Left colon (tissue), 2 donors: ENCODE measurements around the gene SMIM10L2A. TPM values are rescaled to one million over a fixed set of nuclear protein-coding genes. Genes with fewer than 3 reads are reported as not detected.
"Not testable (repeated sequence)": the region's sequence is repeated elsewhere in the genome, so short reads cannot be mapped to it uniquely, and the experiment has no call there.

ENCODE experiments used
- ATAC-seq: fragments of 200-7000 bp; cut with Tn5 transposase; one replicate; pipeline ENCODE4 v1.9.1; 2020; ENCODE audit warnings: mild to moderate bottlenecking, moderate library complexity
- DNase-seq, 2 donors: peaks; one replicate each; pipeline ENCODE4 v3.0.0-alpha.2; 2020
- intact Hi-C, 2 donors: fragments of 100-400 bp; cut with DNase I in 1 of 2; cut with micrococcal nuclease in 1 of 2; formaldehyde crosslinking; loops; one replicate each; pipeline versions ENCODE4 v1.11.2 to v1.14.0; 2022; cut with DNase I, micrococcal nuclease
- total RNA-seq, 2 donors: library from RNA; stranded (reverse); fragmentation: NEBNext Ultra II Directional; extraction: Animal tissue kit (Norgen Biotek cat#: 25700); gene quantifications; one replicate each; pipeline ENCODE4 v1.2.1, GENCODE V29; 2021
- donor health status: DM: no; HTN: no; CAD: no.
- donor health status: DM: yes; HTN: yes; CAD: no.

SMIM10L2A gene
- total RNA-seq, 2 donors from 2014 or later, result 0.46 to 0.59 TPM

GRCh38 chrX:135420831-135421230, 913 bp upstream of the SMIM10L2A start:
- intact Hi-C loops, result no loop called here
- no peak for ATAC-seq

GRCh38 chrX:135421537-135421931, 210 bp upstream of the SMIM10L2A start:
- intact Hi-C loops, result no loop called here
- ATAC-seq (peak; percentile 98), DNase-seq (peak; percentile 83 to 88)

More at GRCh38 chrX:135420831-135421230, 913 bp upstream of the SMIM10L2A start:
- DNase-seq, result no peak

GRCh38 chrX:135422810-135423168, 1.0 kb downstream of the SMIM10L2A start:
- DNase-seq, intact Hi-C loops, ATAC-seq: not testable (repeated sequence)

- intact Hi-C loops, DNase-seq, ATAC-seq: not testable (repeated sequence)
Observed at GRCh38 chrX:135423173-135423864, 1.6 kb downstream of the SMIM10L2A start.

GRCh38 chrX:135424469-135424868, 2.7 kb downstream of the SMIM10L2A start:
- ATAC-seq, result no peak
- DNase-seq, result no peak
- intact Hi-C loops, result no loop called here

- ATAC-seq, result no peak
Observed at GRCh38 chrX:135425026-135425965, 3.6 kb downstream of the SMIM10L2A start.

GRCh38 chrX:135429429-135429828, 7.7 kb downstream of the SMIM10L2A start:
- DNase-seq (no peak), ATAC-seq (no peak)
- intact Hi-C loops, result no loop called here

More at GRCh38 chrX:135425026-135425965, 3.6 kb downstream of the SMIM10L2A start:
- intact Hi-C loops, result no loop called here
- no peak for DNase-seq

- no peak for ATAC-seq
- intact Hi-C loops, result no loop called here
Observed at GRCh38 chrX:135431886-135432285, 10.1 kb downstream of the SMIM10L2A start.

GRCh38 chrX:135432453-135432852, 10.7 kb downstream of the SMIM10L2A start:
- intact Hi-C loops, result no loop called here
- DNase-seq (no peak), ATAC-seq (no peak)

More at GRCh38 chrX:135431886-135432285, 10.1 kb downstream of the SMIM10L2A start:
- no peak for DNase-seq

GRCh38 chrX:135432881-135433521, 11.3 kb downstream of the SMIM10L2A start:
- intact Hi-C loops, result no loop called here
- DNase-seq (no peak), ATAC-seq (no peak)

GRCh38 chrX:135433531-135434257, 11.9 kb downstream of the SMIM10L2A start:
- no peak for ATAC-seq
- DNase-seq, result no peak
- intact Hi-C loops, result no loop called here

- DNase-seq, result no peak
- ATAC-seq, result no peak
- intact Hi-C loops, result no loop called here
Observed at GRCh38 chrX:135434258-135435138, 12.8 kb downstream of the SMIM10L2A start.

GRCh38 chrX:135435139-135435922, 13.6 kb downstream of the SMIM10L2A start:
- no peak for DNase-seq
- no peak for ATAC-seq
- intact Hi-C loops, result no loop called here

- no peak for DNase-seq
- intact Hi-C loops, result no loop called here
- ATAC-seq, result no peak
Observed at GRCh38 chrX:135435933-135436332, 14.2 kb downstream of the SMIM10L2A start.

GRCh38 chrX:135436456-135436855, 14.7 kb downstream of the SMIM10L2A start:
- intact Hi-C loops, result no loop called here

GRCh38 chrX:135436966-135437866, 15.5 kb downstream of the SMIM10L2A start:
- intact Hi-C loops, result no loop called here
- no peak for ATAC-seq
- no peak for DNase-seq

More at GRCh38 chrX:135436456-135436855, 14.7 kb downstream of the SMIM10L2A start:
- ATAC-seq (no peak), DNase-seq (no peak)
